WTC11 (cell line): Measurements from ENCODE around the gene MACROD2. TPM values are rescaled to one million over a fixed set of nuclear protein-coding genes. Genes with fewer than 3 reads are reported as not detected.

ENCODE experiments used
- ATAC-seq: fragments of 200-7000 bp; cut with Tn5 transposase; 2 replicates; pipeline ENCODE4 v1.10.0; 2021; ENCODE audit warnings: mild to moderate bottlenecking, moderate library complexity
- CTCF ChIA-PET: fragments of 300-600 bp; sonication (Branson Sonifier 250); formaldehyde crosslinking; loops from one replicate; lab custom pipeline; 2021; ENCODE audit warnings: antibody characterized with exemption; lab: Charles Lee
- POLR2A ChIA-PET: fragments of 350-600 bp; sonication (Branson Sonifier 250); formaldehyde crosslinking; loops from one replicate; lab custom pipeline; 2021; ENCODE audit warnings: antibody characterized with exemption; lab: Charles Lee
- DNase-seq: peaks from one replicate; pipeline ENCODE4 v3.0.0; 2021; ENCODE audit warnings: low spot score
- H3K27ac Mint-ChIP-seq: 2 replicates; pipeline ENCODE4 v1.8.0; 2021; ENCODE audit warnings: mixed read lengths
- H3K27me3 Mint-ChIP-seq: 2 replicates; pipeline ENCODE4 v1.8.0; 2021; ENCODE audit warnings: low read depth, mild to moderate bottlenecking, moderate library complexity, mixed read lengths
- H3K36me3 Mint-ChIP-seq: 2 replicates; pipeline ENCODE4 v1.8.0; 2021; ENCODE audit warnings: mixed read lengths
- H3K4me1 Mint-ChIP-seq: 2 replicates; pipeline ENCODE4 v1.8.0; 2022; ENCODE audit warnings: mixed read lengths
- H3K4me3 Mint-ChIP-seq: 2 replicates; pipeline ENCODE4 v1.8.0; 2021; ENCODE audit warnings: mild to moderate bottlenecking, moderate library complexity, mixed read lengths
- H3K9me3 Mint-ChIP-seq: 2 replicates; pipeline ENCODE4 v1.8.0; 2021; ENCODE audit warnings: mixed read lengths
- ARID4B ChIP-seq: sonication (generic); formaldehyde crosslinking; IDR thresholded peaks from 2 replicates; pipeline ENCODE4 v1.8.0; 2023; ENCODE audit warnings: missing genetic modification reagents, mild to moderate bottlenecking, borderline replicate concordance
- CBFB ChIP-seq: sonication (generic); formaldehyde crosslinking; IDR thresholded peaks from 2 replicates; pipeline ENCODE4 v1.8.1; 2022; ENCODE audit warnings: mild to moderate bottlenecking, low read depth, missing genetic modification reagents
- CREB1 ChIP-seq: sonication (generic); formaldehyde crosslinking; IDR thresholded peaks from 2 replicates; pipeline ENCODE4 v1.8.0; 2023; ENCODE audit warnings: mild to moderate bottlenecking, missing genetic modification reagents
- E2F5 ChIP-seq: sonication (generic); formaldehyde crosslinking; IDR thresholded peaks from 2 replicates; pipeline ENCODE4 v1.8.1; 2022; ENCODE audit warnings: mild to moderate bottlenecking, moderate library complexity, missing genetic modification reagents
- EMX1 ChIP-seq: fragments of 250-450 bp; sonication (Bioruptor Pico); IDR thresholded peaks from 2 replicates; pipeline ENCODE4 v1.8.0; 2021; ENCODE audit warnings: mild to moderate bottlenecking
- ESRRA ChIP-seq: sonication (generic); formaldehyde crosslinking; IDR thresholded peaks from 2 replicates; pipeline ENCODE4 v1.8.1; 2022; ENCODE audit warnings: mild to moderate bottlenecking, missing genetic modification reagents, borderline replicate concordance
- FOXP1 ChIP-seq: sonication (generic); formaldehyde crosslinking; IDR thresholded peaks from 2 replicates; pipeline ENCODE4 v1.8.0; 2022; ENCODE audit warnings: missing genetic modification reagents, mild to moderate bottlenecking, moderate library complexity, borderline replicate concordance
- GRHL2 ChIP-seq: fragments of 250-450 bp; sonication (Bioruptor Pico); IDR thresholded peaks from 2 replicates; pipeline ENCODE4 v1.8.0; 2022; ENCODE audit warnings: mild to moderate bottlenecking, moderate library complexity; ENCODE audit not compliant: insufficient replicate concordance, severe bottlenecking
- GTF2I ChIP-seq: fragments of 250-450 bp; sonication (Bioruptor Pico); conservative IDR thresholded peaks from 2 replicates; pipeline ENCODE4 v1.4.0; 2021; ENCODE audit warnings: mild to moderate bottlenecking
- JAZF1 ChIP-seq: fragments of 250-450 bp; sonication (Bioruptor Pico); IDR thresholded peaks from 2 replicates; pipeline ENCODE4 v1.9.0; 2021; ENCODE audit warnings: moderate library complexity, mild to moderate bottlenecking, inconsistent platforms
- KAT7 ChIP-seq: sonication (generic); formaldehyde crosslinking; IDR thresholded peaks from 2 replicates; pipeline ENCODE4 v1.8.1; 2023; ENCODE audit warnings: missing genetic modification reagents, mild to moderate bottlenecking, borderline replicate concordance
- MLX ChIP-seq: sonication (generic); formaldehyde crosslinking; IDR thresholded peaks from 2 replicates; pipeline ENCODE4 v1.8.1; 2023; ENCODE audit warnings: mild to moderate bottlenecking, missing genetic modification reagents, moderate library complexity
- NFE2L1 ChIP-seq: sonication (generic); formaldehyde crosslinking; IDR thresholded peaks from 2 replicates; pipeline ENCODE4 v1.8.1; 2023; ENCODE audit warnings: missing genetic modification reagents
- PRDM15 ChIP-seq: sonication (generic); formaldehyde crosslinking; IDR thresholded peaks from 2 replicates; pipeline ENCODE4 v1.8.0; 2022; ENCODE audit warnings: missing genetic modification reagents
- RORB ChIP-seq: fragments of 250-450 bp; sonication (Bioruptor Pico); IDR thresholded peaks from 2 replicates; pipeline ENCODE4 v1.9.0; 2021; ENCODE audit warnings: mild to moderate bottlenecking
- SP1 ChIP-seq: sonication (generic); formaldehyde crosslinking; conservative IDR thresholded peaks from 2 replicates; pipeline ENCODE4 v1.8.1; 2022; ENCODE audit warnings: missing genetic modification reagents
- TP53 ChIP-seq: sonication (generic); formaldehyde crosslinking; IDR thresholded peaks from 2 replicates; pipeline ENCODE4 v1.8.1; 2023; ENCODE audit warnings: mild to moderate bottlenecking, missing genetic modification reagents
- ZNF219 ChIP-seq: sonication (generic); formaldehyde crosslinking; IDR thresholded peaks from 2 replicates; pipeline ENCODE4 v1.8.0; 2023; ENCODE audit warnings: missing genetic modification reagents, mild to moderate bottlenecking, borderline replicate concordance
- ZNF232 ChIP-seq: sonication (generic); formaldehyde crosslinking; IDR thresholded peaks from 2 replicates; pipeline ENCODE4 v1.8.0; 2022; ENCODE audit warnings: mild to moderate bottlenecking, missing genetic modification reagents
- ZNF416 ChIP-seq: fragments of 250-450 bp; sonication (Bioruptor Pico); IDR thresholded peaks from 2 replicates; pipeline ENCODE4 v1.9.0; 2021; ENCODE audit warnings: mild to moderate bottlenecking, inconsistent platforms
- ZNF671 ChIP-seq: fragments of 250-450 bp; sonication (Bioruptor Pico); IDR thresholded peaks from 2 replicates; pipeline ENCODE4 v1.8.0; 2021; ENCODE audit warnings: mild to moderate bottlenecking
- total RNA-seq: library from RNA; stranded (reverse); gene quantifications from 3 replicates; pipeline ENCODE4 v1.2.3, GENCODE V29; 2021
- TF ChIP-seq, protein P1 (sequence below): fragments of 250-450 bp; sonication (Bioruptor Pico); IDR thresholded peaks from 2 replicates; pipeline ENCODE4 v1.8.0; 2021; ENCODE audit warnings: mild to moderate bottlenecking

The MACROD2 gene
- total RNA-seq, 1 experiment from 2014 or later, result 4.1 TPM

- no peaks in the 10 kb centered on the region; the same call in 1 of the 2 replicates for H3K27me3 Mint-ChIP-seq
- H3K4me3 Mint-ChIP-seq, result no peak overlapping the region
- POLR2A ChIA-PET, result no interaction called here
- TF ChIP-seq E2F5 (CRISPR knock-in tag), result no peak
- TF ChIP-seq ZNF671 (CRISPR knock-in tag), result no peak
- TF ChIP-seq FOXP1, result no peak
- TF ChIP-seq TP53 (CRISPR knock-in tag), result no peak
- TF ChIP-seq RORB (CRISPR knock-in tag), result no peak
- no peak for TF ChIP-seq EMX1
- TF ChIP-seq ZNF416 (CRISPR knock-in tag), result no peak
- no peak for TF ChIP-seq GRHL2
- TF ChIP-seq GTF2I (CRISPR knock-in tag), result no peak
- TF ChIP-seq MLX (CRISPR knock-in tag), result no peak
- TF ChIP-seq JAZF1 (CRISPR knock-in tag), result no peak
- TF ChIP-seq CBFB (CRISPR knock-in tag), result no peak
- TF ChIP-seq SP1 (CRISPR knock-in tag), result no peak
- TF ChIP-seq ZNF232 (CRISPR knock-in tag), result no peak
- no peak for TF ChIP-seq CREB1
- no peak for TF ChIP-seq KAT7
- TF ChIP-seq NFE2L1 (CRISPR knock-in tag), result no peak
- TF ChIP-seq, protein P1, sequence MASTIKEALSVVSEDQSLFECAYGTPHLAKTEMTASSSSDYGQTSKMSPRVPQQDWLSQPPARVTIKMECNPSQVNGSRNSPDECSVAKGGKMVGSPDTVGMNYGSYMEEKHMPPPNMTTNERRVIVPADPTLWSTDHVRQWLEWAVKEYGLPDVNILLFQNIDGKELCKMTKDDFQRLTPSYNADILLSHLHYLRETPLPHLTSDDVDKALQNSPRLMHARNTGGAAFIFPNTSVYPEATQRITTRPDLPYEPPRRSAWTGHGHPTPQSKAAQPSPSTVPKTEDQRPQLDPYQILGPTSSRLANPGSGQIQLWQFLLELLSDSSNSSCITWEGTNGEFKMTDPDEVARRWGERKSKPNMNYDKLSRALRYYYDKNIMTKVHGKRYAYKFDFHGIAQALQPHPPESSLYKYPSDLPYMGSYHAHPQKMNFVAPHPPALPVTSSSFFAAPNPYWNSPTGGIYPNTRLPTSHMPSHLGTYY (CRISPR knock-in tag), result no peak
- TF ChIP-seq, all 79 proteins: peak for 0
- H3K9me3 Mint-ChIP-seq, result no peaks in the 10 kb centered on the region
- DNase-seq (peak; percentile 27), ATAC-seq (peak; percentile 97)
- no peak overlapping the region for H3K27ac Mint-ChIP-seq
- CTCF ChIA-PET, result interaction anchor here (0.5 to 2.4 kb wide), 6 partner anchors 10 to 288 kb away, joined by 3 to 25 read pairs (median 3); partner anchors contain the start of gene FLRT3
- H3K36me3 Mint-ChIP-seq, result no peaks in the 10 kb centered on the region
- H3K4me1 Mint-ChIP-seq, result peaks cover 8% of the 10 kb centered on the region
Measured at GRCh38 chr20:14622796-14623195, 627.5 kb downstream of the MACROD2 start.

DNA sequence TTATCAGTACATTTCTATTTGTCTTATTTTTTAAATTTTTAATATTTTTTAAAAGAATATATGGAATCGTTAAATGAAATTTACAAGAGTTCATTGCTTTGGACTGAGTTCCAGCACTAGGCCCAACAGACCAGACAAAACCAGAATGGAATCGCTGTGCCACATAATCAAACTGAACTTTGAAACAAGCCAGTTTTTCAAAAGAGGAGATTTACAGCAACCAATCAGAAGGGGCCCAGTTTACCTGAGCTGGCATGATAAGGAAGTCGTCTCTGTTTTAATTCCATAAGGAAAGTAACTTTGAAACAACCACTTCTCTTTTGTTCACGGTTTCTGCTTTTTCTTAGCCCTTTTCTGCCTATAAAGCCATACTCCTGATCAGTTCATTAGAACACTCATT lies 635.7 kb downstream of the MACROD2 start:
- H3K4me1 Mint-ChIP-seq, result no peaks in the 10 kb centered on the region
- H3K9me3 Mint-ChIP-seq, result no peaks in the 10 kb centered on the region
- DNase-seq (no peak), ATAC-seq (no peak)
- POLR2A ChIA-PET, result no interaction called here
- H3K4me3 Mint-ChIP-seq, result no peak overlapping the region
- no peak overlapping the region for H3K27ac Mint-ChIP-seq
- H3K27me3 Mint-ChIP-seq, result no peaks in the 10 kb centered on the region; the same call in 1 of the 2 replicates
- H3K36me3 Mint-ChIP-seq, result no peaks in the 10 kb centered on the region
- CTCF ChIA-PET, result no interaction called here
- TF ChIP-seq PRDM15 (CRISPR knock-in tag) (no peak), ARID4B (CRISPR knock-in tag) (no peak), ZNF219 (CRISPR knock-in tag) (no peak), ESRRA (CRISPR knock-in tag) (no peak)
